ENCODE results near the gene NEURL1. TPM values are rescaled to one million over a fixed set of nuclear protein-coding genes. Genes with fewer than 3 reads are reported as not detected.

The NEURL1 gene
- total RNA-seq, 3 donors from 2014 or later (not counting 1 experiment from before 2014, with no cell fraction given), result 0.95 to 8.5 (median 1.5) TPM

- Histone ChIP-seq H3K9me3 (ENCODE audit: control insufficient read depth, insufficient read depth, low read length) (no peaks in the 10 kb centered on the region), H3K36me3 (ENCODE audit: control insufficient read depth, insufficient read depth, low read length) (peaks cover 82% of the 10 kb centered on the region), H3K4me1 (ENCODE audit: control insufficient read depth, insufficient read depth, low read length) (peaks cover 43% of the 10 kb centered on the region), H3K4me3 (ENCODE audit: low read length) (no peak overlapping the region), H3K27me3 (ENCODE audit: control insufficient read depth, insufficient read depth, low read length) (no peaks in the 10 kb centered on the region), H3K27ac (ENCODE audit: low read length) (no peak overlapping the region)
- 88% methylated on average over 12 of the region's 12 CpGs for WGBS (ENCODE audit: insufficient coverage)
- Mint-ChIP-seq H3K36me3 (peaks cover 15% of the 10 kb centered on the region), H3K27me3 (ENCODE audit: low read depth in 2 of 2) (no peaks in the 10 kb centered on the region), H3K9me3 (no peaks in the 10 kb centered on the region), H3K4me3 (no peak overlapping the region), H3K27ac (peak overlapping the region; percentile 35 to 91), H3K4me1 (peaks cover 39 to 63% of the 10 kb centered on the region in 2 donors)
- no peak for TF ChIP-seq CTCF (IDR thresholded peaks at IDR 0.05)
- DNase-seq (no peak), ATAC-seq (no peak)
- intact Hi-C loops (cut with micrococcal nuclease), result no loop called here
Measured at GRCh38 chr10:103445767-103446567, 47.5 kb upstream of the NEURL1 start.

- Histone ChIP-seq H3K36me3 (ENCODE audit: control insufficient read depth, insufficient read depth, low read length) (peaks cover 71% of the 10 kb centered on the region), H3K4me3 (ENCODE audit: low read length) (no peak overlapping the region), H3K4me1 (ENCODE audit: control insufficient read depth, insufficient read depth, low read length) (peaks cover 48% of the 10 kb centered on the region), H3K27me3 (ENCODE audit: control insufficient read depth, insufficient read depth, low read length) (no peaks in the 10 kb centered on the region), H3K27ac (ENCODE audit: low read length) (no peak overlapping the region), H3K9me3 (ENCODE audit: control insufficient read depth, insufficient read depth, low read length) (no peaks in the 10 kb centered on the region)
- H3K27me3 Mint-ChIP-seq (ENCODE audit: low read depth in 2 of 2), result no peaks in the 10 kb centered on the region
- DNase-seq, result no peak
- WGBS (ENCODE audit: insufficient coverage), result 98% methylated on average over 23 of the region's 23 CpGs
- peaks cover 15% of the 10 kb centered on the region for H3K36me3 Mint-ChIP-seq
- peak overlapping the region; percentile 35 to 91 for H3K27ac Mint-ChIP-seq
- H3K9me3 Mint-ChIP-seq, result no peaks in the 10 kb centered on the region
- TF ChIP-seq CTCF (IDR thresholded peaks at IDR 0.05), result no peak
- no peak overlapping the region for H3K4me3 Mint-ChIP-seq
- H3K4me1 Mint-ChIP-seq, result peaks cover 44 to 72% of the 10 kb centered on the region in 2 donors
- ATAC-seq, result no peak
- intact Hi-C loops (cut with micrococcal nuclease), result no loop called here
Measured at GRCh38 chr10:103447187-103447586, 46.3 kb upstream of the NEURL1 start.

DNA sequence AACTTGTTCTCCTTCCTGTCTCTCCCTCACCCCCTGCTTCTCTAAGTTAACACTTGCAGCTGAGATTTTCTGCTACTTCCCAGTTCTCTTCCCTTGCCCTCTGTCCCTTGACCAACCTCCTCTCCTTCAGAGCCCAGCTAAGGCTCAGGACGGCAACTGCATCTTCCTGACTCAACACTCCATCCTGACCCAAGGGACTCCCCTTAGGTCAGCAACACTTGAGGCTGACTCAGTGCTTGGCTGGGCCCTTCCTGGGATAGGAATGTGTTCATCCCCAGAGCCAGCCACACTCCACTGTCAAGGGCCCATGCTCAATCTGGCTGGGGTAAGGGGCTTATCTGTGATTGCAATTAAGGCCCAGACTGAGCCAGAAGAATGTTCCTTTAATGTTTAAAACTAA lies 44.8 kb upstream of the NEURL1 start:
- peaks cover 59 to 77% of the 10 kb centered on the region in 2 donors for H3K4me1 Mint-ChIP-seq
- H3K36me3 Mint-ChIP-seq, result peaks cover 15% of the 10 kb centered on the region
- H3K27ac ChIP-seq (ENCODE audit: low read length), result no peak overlapping the region
- no peaks in the 10 kb centered on the region for H3K9me3 Mint-ChIP-seq
- no peak for DNase-seq
- H3K27ac Mint-ChIP-seq, result peak overlapping the region; percentile 82 to 91
- H3K4me1 ChIP-seq (ENCODE audit: control insufficient read depth, insufficient read depth, low read length), result peaks cover 58% of the 10 kb centered on the region
- intact Hi-C loops (cut with micrococcal nuclease), result no loop called here
- no peak overlapping the region for H3K4me3 ChIP-seq (ENCODE audit: low read length)
- H3K27me3 ChIP-seq (ENCODE audit: control insufficient read depth, insufficient read depth, low read length), result no peaks in the 10 kb centered on the region
- ATAC-seq, result no peak
- peak overlapping the region; percentile 96 for H3K4me3 Mint-ChIP-seq
- H3K36me3 ChIP-seq (ENCODE audit: control insufficient read depth, insufficient read depth, low read length), result peaks cover 57% of the 10 kb centered on the region
- WGBS (ENCODE audit: insufficient coverage), result 60% methylated on average over 1 of the region's 1 CpG
- no peaks in the 10 kb centered on the region for H3K27me3 Mint-ChIP-seq (ENCODE audit: low read depth in 2 of 2)
- no peaks in the 10 kb centered on the region for H3K9me3 ChIP-seq (ENCODE audit: control insufficient read depth, insufficient read depth, low read length)
- TF ChIP-seq CTCF (IDR thresholded peaks at IDR 0.05), result no peak

All from natural killer cell (primary cell).